Liver (tissue), 9 donors: ENCODE results near the gene SPO11. TPM values are rescaled to one million over a fixed set of nuclear protein-coding genes. Genes with fewer than 3 reads are reported as not detected.

Experiments used
- DNase-seq: peaks from one replicate; pipeline ENCODE4 v3.0.0-alpha.2; 2017; ENCODE audit warnings: low spot score
- H3K27ac ChIP-seq, 2 donors: one replicate each; pipeline ENCODE4 v1.7.0; 2013; ENCODE audit warnings: inconsistent platforms in 2 of 2, low read length in 2 of 2, control low read depth in 1 of 2, low read depth in 1 of 2, mild to moderate bottlenecking in 1 of 2
- H3K27me3 ChIP-seq, 4 donors: one replicate each; pipeline versions ENCODE4 v1.6.1 to v1.7.0; 2013; ENCODE audit warnings: low read length in 3 of 4, inconsistent platforms in 1 of 4, mild to moderate bottlenecking in 1 of 4, moderate library complexity in 1 of 4; ENCODE audit not compliant: control insufficient read depth in 4 of 4, insufficient read depth in 4 of 4
- H3K36me3 ChIP-seq, 4 donors: one replicate each; pipeline versions ENCODE4 v1.6.1 to v1.7.0; 2013; ENCODE audit warnings: low read length in 3 of 4, mild to moderate bottlenecking in 3 of 4, low read depth in 1 of 4, moderate library complexity in 1 of 4; ENCODE audit not compliant: control insufficient read depth in 4 of 4, insufficient read depth in 3 of 4
- H3K4me1 ChIP-seq, 4 donors: one replicate each; pipeline versions ENCODE4 v1.6.1 to v1.7.0; 2013; ENCODE audit warnings: low read length in 3 of 4, mild to moderate bottlenecking in 3 of 4, moderate library complexity in 1 of 4; ENCODE audit not compliant: control insufficient read depth in 4 of 4, insufficient read depth in 4 of 4
- H3K4me3 ChIP-seq, 3 donors: one replicate each; pipeline versions ENCODE4 v1.6.1 to v1.7.0; 2013; ENCODE audit warnings: low read length in 3 of 3, control low read depth in 1 of 3, low read depth in 1 of 3, mild to moderate bottlenecking in 1 of 3
- H3K9ac ChIP-seq, 2 donors: one replicate each; pipeline ENCODE4 v1.7.0; 2013; ENCODE audit warnings: low read length in 2 of 2, mild to moderate bottlenecking in 2 of 2, moderate library complexity in 2 of 2, control low read depth in 1 of 2, low read depth in 1 of 2
- H3K9me3 ChIP-seq, 4 donors: one replicate each; pipeline versions ENCODE4 v1.6.1 to v1.7.0; 2013; ENCODE audit warnings: low read length in 3 of 4; ENCODE audit not compliant: control insufficient read depth in 4 of 4
- ATF3 ChIP-seq: IDR thresholded peaks from 2 replicates; pipeline ENCODE4 v1.6.1; 2016; ENCODE audit warnings: antibody characterized with exemption
- CTCF ChIP-seq: fragments of 150-350 bp; IDR thresholded peaks from 2 replicates; pipeline ENCODE4 v1.5.1; 2017; ENCODE audit warnings: improper control_type of control experiment, low read depth, low read length; ENCODE audit not compliant: missing input control
- EGR1 ChIP-seq, 2 donors: IDR thresholded peaks; 2 replicates each; pipeline ENCODE4 v1.6.1; 2016 to 2018; ENCODE audit warnings: antibody characterized with exemption in 2 of 2, low read depth in 2 of 2
- FOXA1 ChIP-seq: IDR thresholded peaks from 2 replicates; pipeline ENCODE4 v1.6.1; 2016; ENCODE audit warnings: antibody characterized with exemption
- GABPA ChIP-seq, 2 donors: IDR thresholded peaks in 1 of 2; conservative IDR thresholded peaks in 1 of 2; 2 replicates each; pipeline ENCODE4 v1.6.1; 2016; ENCODE audit warnings: antibody characterized with exemption in 2 of 2, mild to moderate bottlenecking in 1 of 2, moderate library complexity in 1 of 2
- HNF4A ChIP-seq, 2 donors: conservative IDR thresholded peaks; 2 replicates each; pipeline ENCODE4 v1.6.1; 2016; ENCODE audit warnings: antibody characterized with exemption in 2 of 2, mild to moderate bottlenecking in 2 of 2
- HNF4G ChIP-seq: IDR thresholded peaks from 2 replicates; pipeline ENCODE4 v1.6.1; 2016; ENCODE audit warnings: antibody characterized with exemption
- JUND ChIP-seq, 2 donors: IDR thresholded peaks; 2 replicates each; pipeline ENCODE4 v1.6.1; 2016; ENCODE audit warnings: antibody characterized with exemption in 2 of 2
- NR2F2 ChIP-seq: IDR thresholded peaks from 2 replicates; pipeline ENCODE4 v1.6.1; 2016; ENCODE audit warnings: antibody characterized with exemption
- RAD21 ChIP-seq, 2 donors: IDR thresholded peaks; 2 replicates each; pipeline ENCODE4 v1.6.1; 2016; ENCODE audit warnings: antibody characterized with exemption in 2 of 2, mild to moderate bottlenecking in 2 of 2
- REST ChIP-seq: IDR thresholded peaks from 2 replicates; pipeline ENCODE4 v1.6.1; 2016; ENCODE audit warnings: antibody characterized with exemption, mild to moderate bottlenecking
- RXRA ChIP-seq, 2 donors: IDR thresholded peaks; 2 replicates each; pipeline ENCODE4 v1.6.1; 2017 to 2018; ENCODE audit warnings: antibody characterized with exemption in 2 of 2, mild to moderate bottlenecking in 1 of 2
- SP1 ChIP-seq: IDR thresholded peaks from 2 replicates; pipeline ENCODE4 v1.6.1; 2018; ENCODE audit warnings: antibody characterized with exemption, mild to moderate bottlenecking
- TAF1 ChIP-seq: conservative IDR thresholded peaks from 2 replicates; pipeline ENCODE4 v1.6.1; 2016; ENCODE audit warnings: antibody characterized with exemption, mild to moderate bottlenecking
- YY1 ChIP-seq: IDR thresholded peaks from 2 replicates; pipeline ENCODE4 v1.6.1; 2016; ENCODE audit warnings: antibody characterized with exemption, mild to moderate bottlenecking
- WGBS: extraction: QIAGEN DNeasy Blood & Tissue Kit; methylation state at CpG from one replicate; pipeline ENCODE4 v1.1.7; 2013; 5-methylcytosine and 5-hydroxymethylcytosine counted together
- polyA plus RNA-seq, 2 donors: library from polyadenylated mRNA; stranded (reverse) in 1 of 2; unstranded in 1 of 2; fragments of 200-250 nt in 1 of 2; fragments of >200 nt in 1 of 2; fragmentation: Nextera tagmentation in 1 of 2; extraction: Ambion mirVana in 1 of 2; gene quantifications; one replicate each; pipeline versions ENCODE4 v1.2.1 to v1.2.3, GENCODE V29; 2013 to 2015
- total RNA-seq, 2 donors: library from RNA; depleted of rRNA; stranded (reverse); fragments of >200 nt; gene quantifications; one replicate each; pipeline ENCODE4 v1.2.3, GENCODE V29; 2014
- TF ChIP-seq, protein P1 (sequence below): IDR thresholded peaks from 2 replicates; pipeline ENCODE4 v1.6.1; 2016; ENCODE audit warnings: antibody characterized with exemption
- donor health status: healthy.
- donor health status: healthy.
- donor health status: healthy.
- donor health status: healthy.
- donor health status: healthy.

SPO11 gene
- total and polyA plus RNA-seq, 4 donors = not detected

DNA sequence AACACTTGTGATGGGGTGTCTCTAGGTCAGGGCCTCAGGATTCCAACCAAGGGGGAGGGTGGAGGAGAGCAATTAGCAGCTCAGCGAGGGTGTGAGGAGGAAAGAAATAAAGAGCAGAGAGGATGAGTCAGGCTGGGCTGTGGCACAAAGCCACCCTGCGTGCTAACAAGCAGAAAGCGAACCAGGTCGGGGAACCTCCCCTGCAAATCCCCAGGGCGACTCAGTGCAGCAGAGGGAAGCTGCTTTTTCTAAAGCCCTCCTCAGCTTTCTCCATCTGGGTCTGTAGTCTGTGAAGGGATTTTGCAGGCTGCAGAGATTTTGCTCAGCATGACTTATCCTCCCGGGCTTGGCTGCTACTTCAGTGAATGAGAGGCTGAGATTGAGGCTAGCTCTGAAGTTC lies 6.6 kb upstream of the SPO11 start:
- peaks cover 0 to 4% (median 1%) of the 10 kb centered on the region in 4 donors for H3K27me3 ChIP-seq
- H3K27ac ChIP-seq = no peak overlapping the region
- no peaks in the 10 kb centered on the region for H3K4me1 ChIP-seq
- TF ChIP-seq GABPA (IDR thresholded peaks at IDR 0.05 in 1 of 2, conservative IDR thresholded peaks at IDR 0.05 in 1 of 2) (no peak), HNF4A (conservative IDR thresholded peaks at IDR 0.05) (no peak), REST (no peak), CTCF (no peak), JUND (IDR thresholded peaks at IDR 0.05) (no peak), YY1 (no peak), TAF1 (no peak), EGR1 (IDR thresholded peaks at IDR 0.05; ENCODE audit: low read depth in 2 of 2) (no peak), SP1 (no peak), NR2F2 (no peak), FOXA1 (no peak)
- 36% methylated on average over 6 of the region's 6 CpGs for WGBS
- no peak for DNase-seq
- H3K36me3 ChIP-seq = no peaks in the 10 kb centered on the region
- H3K9ac ChIP-seq = no peak overlapping the region
- H3K4me3 ChIP-seq = no peak overlapping the region
- H3K9me3 ChIP-seq = no peaks in the 10 kb centered on the region

DNA sequence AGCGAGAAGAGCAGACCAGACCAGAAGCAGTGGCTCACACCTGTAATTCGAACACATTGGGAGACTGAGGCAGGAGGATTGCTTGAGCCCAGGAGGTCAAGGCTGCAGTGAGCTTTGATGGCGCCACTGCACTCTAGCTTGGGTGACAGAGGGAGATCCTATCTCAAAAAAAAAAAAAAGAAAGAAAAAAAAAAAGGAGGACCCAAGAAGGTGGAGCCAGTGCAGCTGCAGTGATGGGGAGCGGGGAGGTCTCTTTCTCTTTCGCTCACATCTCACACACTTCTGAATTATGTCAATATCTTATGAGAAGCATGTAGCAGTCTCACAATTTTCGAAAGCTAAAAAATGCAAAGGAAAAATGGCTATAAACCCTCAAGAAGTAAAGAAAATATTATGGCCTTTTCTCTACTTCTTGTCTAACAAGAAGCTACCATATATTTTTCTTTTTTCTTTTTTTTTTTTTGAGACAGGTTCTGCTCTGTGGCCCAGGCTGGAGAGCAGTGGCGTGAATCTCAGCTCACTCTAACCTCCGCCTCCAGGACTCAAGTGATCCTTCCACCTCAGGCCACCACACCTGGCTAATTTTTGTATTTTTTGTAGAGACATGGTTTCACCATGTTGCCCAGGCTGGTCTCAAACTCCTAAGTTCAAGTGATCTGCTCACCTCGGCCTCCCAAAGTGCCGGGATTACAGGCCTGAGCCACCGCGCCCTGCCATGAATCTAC lies 3.8 kb upstream of the SPO11 start:
- Histone ChIP-seq H3K4me1 (no peaks in the 10 kb centered on the region), H3K27me3 (peaks cover 2 to 7% (median 4%) of the 10 kb centered on the region in 4 donors), H3K36me3 (no peaks in the 10 kb centered on the region), H3K9me3 (no peaks in the 10 kb centered on the region), H3K4me3 (no peak overlapping the region), H3K9ac (no peak overlapping the region), H3K27ac (no peak overlapping the region)
- WGBS = 89% methylated on average over 12 of the region's 12 CpGs
- no peak for DNase-seq
- TF ChIP-seq HNF4G (no peak), FOXA1 (no peak), RAD21 (IDR thresholded peaks at IDR 0.05) (no peak), EGR1 (IDR thresholded peaks at IDR 0.05; ENCODE audit: low read depth in 2 of 2) (no peak), RXRA (IDR thresholded peaks at IDR 0.05) (no peak), YY1 (no peak), HNF4A (conservative IDR thresholded peaks at IDR 0.05) (no peak), ATF3 (no peak), JUND (IDR thresholded peaks at IDR 0.05) (no peak), REST (no peak), GABPA (IDR thresholded peaks at IDR 0.05 in 1 of 2, conservative IDR thresholded peaks at IDR 0.05 in 1 of 2) (no peak), CTCF (no peak), NR2F2 (no peak)
- TF ChIP-seq, protein P1, sequence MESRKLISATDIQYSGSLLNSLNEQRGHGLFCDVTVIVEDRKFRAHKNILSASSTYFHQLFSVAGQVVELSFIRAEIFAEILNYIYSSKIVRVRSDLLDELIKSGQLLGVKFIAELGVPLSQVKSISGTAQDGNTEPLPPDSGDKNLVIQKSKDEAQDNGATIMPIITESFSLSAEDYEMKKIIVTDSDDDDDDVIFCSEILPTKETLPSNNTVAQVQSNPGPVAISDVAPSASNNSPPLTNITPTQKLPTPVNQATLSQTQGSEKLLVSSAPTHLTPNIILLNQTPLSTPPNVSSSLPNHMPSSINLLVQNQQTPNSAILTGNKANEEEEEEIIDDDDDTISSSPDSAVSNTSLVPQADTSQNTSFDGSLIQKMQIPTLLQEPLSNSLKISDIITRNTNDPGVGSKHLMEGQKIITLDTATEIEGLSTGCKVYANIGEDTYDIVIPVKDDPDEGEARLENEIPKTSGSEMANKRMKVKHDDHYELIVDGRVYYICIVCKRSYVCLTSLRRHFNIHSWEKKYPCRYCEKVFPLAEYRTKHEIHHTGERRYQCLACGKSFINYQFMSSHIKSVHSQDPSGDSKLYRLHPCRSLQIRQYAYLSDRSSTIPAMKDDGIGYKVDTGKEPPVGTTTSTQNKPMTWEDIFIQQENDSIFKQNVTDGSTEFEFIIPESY = no peak
